CD14-positive monocyte (primary cell): ENCODE results near the gene PPP1R13B. TPM values are rescaled to one million over a fixed set of nuclear protein-coding genes. Genes with fewer than 3 reads are reported as not detected.
"Not testable (repeated sequence)": the region's sequence is repeated elsewhere in the genome, so short reads cannot be mapped to it uniquely, and the experiment has no call there.

Experiments
- DNase-seq, 3 donors: peaks; one replicate each; pipeline ENCODE4 v3.0.0-alpha.2; 2011 to 2022
- H2AFZ ChIP-seq: 2 replicates; pipeline ENCODE4 v1.6.0; 2012; ENCODE audit warnings: mild to moderate bottlenecking, low read depth, low read length, inconsistent platforms; ENCODE audit not compliant: insufficient read depth, poor library complexity, severe bottlenecking
- H3K27ac ChIP-seq, 2 donors: 1 replicate in 1 of 2; 2 replicates in 1 of 2; pipeline ENCODE4 v1.5.1; 2012 to 2013; ENCODE audit warnings: low read length in 2 of 2, control low read depth in 1 of 2, inconsistent platforms in 1 of 2, low read depth in 1 of 2, mild to moderate bottlenecking in 1 of 2
- H3K27me3 ChIP-seq, 2 donors: one replicate each; pipeline versions ENCODE4 v1.6.0 to v1.6.1; 2011 to 2013; ENCODE audit warnings: low read length in 2 of 2; ENCODE audit not compliant: control insufficient read depth in 2 of 2, insufficient read depth in 2 of 2
- H3K36me3 ChIP-seq, 2 donors: replicated peaks in 1 of 2; 1 replicate in 1 of 2; 2 replicates in 1 of 2; pipeline versions ENCODE4 v1.5.1 to v1.6.1; 2012 to 2013; ENCODE audit warnings: low read length in 2 of 2, control low read depth in 1 of 2, inconsistent platforms in 1 of 2, mild to moderate bottlenecking in 1 of 2; ENCODE audit not compliant: insufficient read depth in 2 of 2, control insufficient read depth in 1 of 2
- H3K4me1 ChIP-seq, 2 donors: 1 replicate in 1 of 2; 2 replicates in 1 of 2; pipeline versions ENCODE4 v1.5.1 to v1.6.1; 2012 to 2013; ENCODE audit warnings: low read length in 2 of 2, control low read depth in 1 of 2, inconsistent platforms in 1 of 2, mild to moderate bottlenecking in 1 of 2, moderate library complexity in 1 of 2; ENCODE audit not compliant: insufficient read depth in 2 of 2, control insufficient read depth in 1 of 2
- H3K4me2 ChIP-seq: replicated peaks from 2 replicates; pipeline ENCODE3; 2012; ENCODE audit warnings: low read length, moderate library complexity, mild to moderate bottlenecking; ENCODE audit not compliant: poor library complexity, severe bottlenecking; ENCODE audit errors: extremely low read depth
- H3K4me3 ChIP-seq, 3 experiments: fragments of 200-600 bp in 1 of 3; sonication (generic) in 1 of 3; replicated peaks in 1 of 3; 1 replicate in 2 of 3; 2 replicates in 1 of 3; pipeline ENCODE4 v1.5.1; 2011 to 2013; ENCODE audit warnings: low read length in 3 of 3, mild to moderate bottlenecking in 3 of 3, control low read depth in 2 of 3, low read depth in 2 of 3, inconsistent platforms in 1 of 3, moderate library complexity in 1 of 3
- H3K79me2 ChIP-seq: 2 replicates; pipeline ENCODE4 v1.6.0; 2012; ENCODE audit warnings: mild to moderate bottlenecking, control low read depth, inconsistent platforms, low read length, moderate library complexity; ENCODE audit not compliant: insufficient read depth
- H3K9ac ChIP-seq: 2 replicates; pipeline ENCODE4 v1.6.0; 2017; ENCODE audit warnings: low read length, mild to moderate bottlenecking; ENCODE audit not compliant: insufficient read depth, poor library complexity, severe bottlenecking
- H3K9me3 ChIP-seq, 2 donors: replicated peaks in 1 of 2; 1 replicate in 1 of 2; 2 replicates in 1 of 2; pipeline versions ENCODE4 v1.5.1 to v1.6.1; 2012 to 2013; ENCODE audit warnings: low read length in 2 of 2, control low read depth in 1 of 2; ENCODE audit not compliant: control insufficient read depth in 1 of 2, insufficient read depth in 1 of 2
- H4K20me1 ChIP-seq: 2 replicates; pipeline ENCODE4 v1.6.0; 2012; ENCODE audit warnings: mild to moderate bottlenecking, low read length, control low read depth, moderate library complexity; ENCODE audit not compliant: insufficient read depth
- H3K27ac Mint-ChIP-seq, 7 donors: one replicate each; pipeline ENCODE4 v1.8.0; 2020; ENCODE audit warnings: mild to moderate bottlenecking in 7 of 7, mixed read lengths in 7 of 7, moderate library complexity in 6 of 7, inconsistent platforms in 2 of 7
- H3K27me3 Mint-ChIP-seq, 3 donors: one replicate each; pipeline ENCODE4 v1.8.0; 2021 to 2022; ENCODE audit warnings: low read depth in 3 of 3, mild to moderate bottlenecking in 3 of 3, mixed read lengths in 3 of 3, moderate library complexity in 3 of 3, inconsistent platforms in 1 of 3
- H3K36me3 Mint-ChIP-seq, 2 donors: one replicate each; pipeline ENCODE4 v1.8.0; 2020; ENCODE audit warnings: mixed read lengths in 2 of 2, inconsistent platforms in 1 of 2, mild to moderate bottlenecking in 1 of 2
- H3K4me1 Mint-ChIP-seq: one replicate; pipeline ENCODE4 v1.8.0; 2020; ENCODE audit warnings: mild to moderate bottlenecking, mixed read lengths
- H3K4me3 Mint-ChIP-seq, 2 donors: one replicate each; pipeline ENCODE4 v1.8.0; 2020; ENCODE audit warnings: mild to moderate bottlenecking in 2 of 2, mixed read lengths in 2 of 2, moderate library complexity in 1 of 2
- H3K9me3 Mint-ChIP-seq, 7 donors: one replicate each; pipeline ENCODE4 v1.8.0; 2020 to 2022; ENCODE audit warnings: mixed read lengths in 7 of 7, mild to moderate bottlenecking in 6 of 7, moderate library complexity in 6 of 7, inconsistent platforms in 2 of 7
- WGBS: methylation state at CpG from one replicate; pipeline ENCODE4 v1.1.5; 2013; ENCODE audit warnings: missing lambda C conversion rate; ENCODE audit not compliant: insufficient coverage; 5-methylcytosine and 5-hydroxymethylcytosine counted together
- intact Hi-C, 2 donors: fragments of 100-400 bp; cut with micrococcal nuclease; formaldehyde crosslinking; loops; one replicate each; pipeline versions ENCODE4 v1.15.0 to v1.15.1; 2023
- polyA plus RNA-seq, 3 donors: library from polyadenylated mRNA; depleted of rRNA in 1 of 3; unstranded in 2 of 3; stranded (reverse) in 1 of 3; fragments of 300-500 nt in 2 of 3; fragments of >200 nt in 1 of 3; fragmentation: Illumina TruSeq in 2 of 3; gene quantifications; 1 replicate in 2 of 3; 2 replicates in 1 of 3; pipeline ENCODE4 v1.2.3, GENCODE V29; 2012 to 2021
- TF ChIP-seq, protein P1 (sequence below): fragments of 200-600 bp; IDR thresholded peaks from one replicate; pipeline ENCODE4 v1.8.0; 2022; ENCODE audit warnings: antibody characterized with exemption, mild to moderate bottlenecking

The PPP1R13B gene
- polyA plus RNA-seq, 3 donors: 0.48 to 1.1 (median 0.99) TPM

DNA sequence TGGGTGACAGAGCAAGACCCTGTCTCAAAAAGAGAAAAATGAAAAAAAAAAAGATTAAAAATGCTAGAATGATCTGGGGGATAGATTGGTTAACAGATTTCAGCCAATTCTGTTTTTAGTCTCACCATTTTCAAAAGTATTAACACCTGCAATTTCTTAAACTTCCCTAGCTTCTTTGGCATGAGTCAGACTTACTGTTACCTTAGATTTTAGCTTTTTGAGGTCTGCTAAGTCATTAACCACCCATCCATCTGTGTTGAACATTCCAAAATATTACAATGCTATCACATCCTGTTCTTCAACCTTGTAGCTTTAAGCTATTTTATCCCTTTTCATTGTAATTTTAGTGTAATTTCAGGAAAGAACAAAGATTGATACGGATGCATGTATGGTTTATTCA is 59.3 kb downstream of the PPP1R13B start:
- H3K4me2 ChIP-seq: no peak overlapping the region
- WGBS: no CpG with 5 or more reads among the region's 1 CpG
- H3K36me3 ChIP-seq: no peaks in the 10 kb centered on the region
- peak overlapping the region in 1 of 7 donors; percentile 22 for H3K27ac Mint-ChIP-seq
- H3K4me1 ChIP-seq: no peaks in the 10 kb centered on the region
- no peaks in the 10 kb centered on the region for H4K20me1 ChIP-seq
- H3K27me3 Mint-ChIP-seq: peaks cover 3 to 7% (median 4%) of the 10 kb centered on the region in 3 donors
- no peaks in the 10 kb centered on the region for H3K27me3 ChIP-seq
- no peak overlapping the region for H3K4me3 ChIP-seq
- TF ChIP-seq, protein P1, sequence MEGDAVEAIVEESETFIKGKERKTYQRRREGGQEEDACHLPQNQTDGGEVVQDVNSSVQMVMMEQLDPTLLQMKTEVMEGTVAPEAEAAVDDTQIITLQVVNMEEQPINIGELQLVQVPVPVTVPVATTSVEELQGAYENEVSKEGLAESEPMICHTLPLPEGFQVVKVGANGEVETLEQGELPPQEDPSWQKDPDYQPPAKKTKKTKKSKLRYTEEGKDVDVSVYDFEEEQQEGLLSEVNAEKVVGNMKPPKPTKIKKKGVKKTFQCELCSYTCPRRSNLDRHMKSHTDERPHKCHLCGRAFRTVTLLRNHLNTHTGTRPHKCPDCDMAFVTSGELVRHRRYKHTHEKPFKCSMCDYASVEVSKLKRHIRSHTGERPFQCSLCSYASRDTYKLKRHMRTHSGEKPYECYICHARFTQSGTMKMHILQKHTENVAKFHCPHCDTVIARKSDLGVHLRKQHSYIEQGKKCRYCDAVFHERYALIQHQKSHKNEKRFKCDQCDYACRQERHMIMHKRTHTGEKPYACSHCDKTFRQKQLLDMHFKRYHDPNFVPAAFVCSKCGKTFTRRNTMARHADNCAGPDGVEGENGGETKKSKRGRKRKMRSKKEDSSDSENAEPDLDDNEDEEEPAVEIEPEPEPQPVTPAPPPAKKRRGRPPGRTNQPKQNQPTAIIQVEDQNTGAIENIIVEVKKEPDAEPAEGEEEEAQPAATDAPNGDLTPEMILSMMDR: no peak
- H3K27ac ChIP-seq: no peak overlapping the region
- H3K4me3 Mint-ChIP-seq: no peak overlapping the region
- no peaks in the 10 kb centered on the region for H3K36me3 Mint-ChIP-seq
- H3K9me3 Mint-ChIP-seq: peaks cover 0 to 3% (median 0%) of the 10 kb centered on the region in 7 donors
- H3K4me1 Mint-ChIP-seq: no peaks in the 10 kb centered on the region
- no peaks in the 10 kb centered on the region for H3K79me2 ChIP-seq
- no peak for DNase-seq
- H2AFZ ChIP-seq: no peak overlapping the region
- intact Hi-C loops: no loop called here
- no peaks in the 10 kb centered on the region for H3K9me3 ChIP-seq
- no peak overlapping the region for H3K9ac ChIP-seq

DNA sequence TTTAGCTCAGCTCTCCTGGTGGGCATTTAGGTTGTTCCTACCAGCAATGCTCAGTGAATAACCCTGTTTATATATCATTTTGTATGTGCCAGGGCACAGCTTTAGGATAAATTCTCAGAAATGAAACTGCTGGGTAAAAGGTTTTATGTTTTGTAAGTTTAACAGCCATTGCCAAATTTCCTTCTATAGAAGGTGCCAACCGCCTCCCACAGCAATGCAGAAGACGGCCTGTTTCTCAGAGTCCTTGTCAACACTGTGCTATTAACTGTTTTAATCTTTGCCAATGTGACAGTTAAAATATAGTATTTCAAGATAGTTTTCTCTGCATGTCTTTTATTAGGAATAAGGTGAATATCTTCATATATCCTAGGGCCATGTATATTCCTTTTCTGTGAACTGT is 65.0 kb downstream of the PPP1R13B start:
- H3K9me3 Mint-ChIP-seq: peaks cover 0 to 3% (median 0%) of the 10 kb centered on the region in 7 donors
- no peaks in the 10 kb centered on the region for H3K27me3 ChIP-seq

DNA sequence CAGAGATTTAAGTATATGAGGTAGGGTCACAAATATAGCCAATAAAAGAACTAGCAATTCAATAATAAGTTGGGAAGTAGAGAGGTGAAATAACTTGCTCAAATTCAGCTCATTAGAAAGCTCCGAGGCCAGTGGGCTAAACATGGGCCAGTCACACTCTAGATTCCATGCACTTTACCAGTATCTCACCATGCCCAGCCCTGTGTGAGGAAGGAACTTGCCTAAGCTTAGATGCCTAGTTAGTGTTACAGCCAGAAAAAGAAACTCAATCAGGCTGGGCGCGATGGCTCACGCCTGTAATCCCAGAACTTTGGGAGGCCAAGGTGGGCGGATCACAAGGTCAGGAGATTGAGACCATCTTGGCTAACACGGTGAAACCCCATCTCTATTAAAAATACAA is 71.1 kb downstream of the PPP1R13B start:
- H3K4me2 ChIP-seq, H3K27me3 ChIP-seq, DNase-seq, H3K79me2 ChIP-seq, H3K36me3 ChIP-seq, H2AFZ ChIP-seq, H3K36me3 Mint-ChIP-seq, H3K27ac ChIP-seq, H3K4me1 Mint-ChIP-seq, H4K20me1 ChIP-seq, intact Hi-C loops, H3K4me1 ChIP-seq, H3K27ac Mint-ChIP-seq, H3K9ac ChIP-seq, H3K4me3 Mint-ChIP-seq, H3K4me3 ChIP-seq, H3K9me3 ChIP-seq: not testable (repeated sequence)
- WGBS: 100% methylated on average over 4 of the region's 6 CpGs
- Mint-ChIP-seq H3K27me3 (peaks cover 2 to 10% (median 8%) of the 10 kb centered on the region in 3 donors), H3K9me3 (peaks cover 2 to 12% (median 8%) of the 10 kb centered on the region in 7 donors)

More for the DNA sequence above, 65.0 kb downstream of the PPP1R13B start:
- H3K4me3 ChIP-seq: no peak overlapping the region
- intact Hi-C loops: no loop called here
- H3K27ac ChIP-seq: no peak overlapping the region
- H3K27me3 Mint-ChIP-seq: peaks cover 2 to 12% (median 2%) of the 10 kb centered on the region in 3 donors
- no peaks in the 10 kb centered on the region for H3K36me3 Mint-ChIP-seq
- no peak for DNase-seq
- no peak overlapping the region for H3K4me3 Mint-ChIP-seq
- H4K20me1 ChIP-seq: no peaks in the 10 kb centered on the region
- H2AFZ ChIP-seq: no peak overlapping the region
- TF ChIP-seq, protein P1: no peak
- H3K36me3 ChIP-seq: no peaks in the 10 kb centered on the region
- no peaks in the 10 kb centered on the region for H3K4me1 ChIP-seq
- no peak overlapping the region for H3K4me2 ChIP-seq
- H3K27ac Mint-ChIP-seq: no peak overlapping the region
- no peaks in the 10 kb centered on the region for H3K9me3 ChIP-seq
- no peak overlapping the region for H3K9ac ChIP-seq
- no CpG with 5 or more reads among the region's 2 CpGs for WGBS
- no peaks in the 10 kb centered on the region for H3K4me1 Mint-ChIP-seq
- H3K79me2 ChIP-seq: no peaks in the 10 kb centered on the region
